Osteocyte (in vitro differentiated cells): ENCODE results near the gene INSIG2. TPM values are rescaled to one million over a fixed set of nuclear protein-coding genes. Genes with fewer than 3 reads are reported as not detected.

Experiments
- DNase-seq: peaks from one replicate; pipeline ENCODE4 v3.0.0; 2021; ENCODE audit warnings: mixed read lengths; ENCODE audit not compliant: unreplicated experiment; ENCODE audit errors: extremely low spot score
- H3K27ac Mint-ChIP-seq: one replicate; pipeline ENCODE4 v1.8.0; 2021; ENCODE audit warnings: mild to moderate bottlenecking, mixed read lengths; ENCODE audit not compliant: unreplicated experiment
- H3K27me3 Mint-ChIP-seq: one replicate; pipeline ENCODE4 v1.8.0; 2021; ENCODE audit warnings: mixed read lengths; ENCODE audit not compliant: unreplicated experiment
- H3K36me3 Mint-ChIP-seq: one replicate; pipeline ENCODE4 v1.8.0; 2021; ENCODE audit warnings: mixed read lengths; ENCODE audit not compliant: unreplicated experiment
- H3K4me1 Mint-ChIP-seq: one replicate; pipeline ENCODE4 v1.8.0; 2021; ENCODE audit warnings: mixed read lengths; ENCODE audit not compliant: unreplicated experiment
- H3K4me3 Mint-ChIP-seq: one replicate; pipeline ENCODE4 v1.8.0; 2021; ENCODE audit warnings: mild to moderate bottlenecking, moderate library complexity, mixed read lengths; ENCODE audit not compliant: unreplicated experiment
- H3K9me3 Mint-ChIP-seq: one replicate; pipeline ENCODE4 v1.8.0; 2021; ENCODE audit warnings: mixed read lengths; ENCODE audit not compliant: unreplicated experiment
- total RNA-seq: library from RNA; stranded (reverse); gene quantifications from 2 replicates; pipeline ENCODE4 v1.2.1, GENCODE V29; 2021
- TF ChIP-seq, protein P1 (sequence below): fragments of 200-600 bp; sonication (generic); IDR thresholded peaks from 2 replicates; pipeline ENCODE4 v1.5.0; 2021; ENCODE audit warnings: antibody characterized with exemption, mild to moderate bottlenecking, moderate library complexity

INSIG2 gene
- total RNA-seq, 1 donor from 2014 or later: 16.7 TPM

DNA sequence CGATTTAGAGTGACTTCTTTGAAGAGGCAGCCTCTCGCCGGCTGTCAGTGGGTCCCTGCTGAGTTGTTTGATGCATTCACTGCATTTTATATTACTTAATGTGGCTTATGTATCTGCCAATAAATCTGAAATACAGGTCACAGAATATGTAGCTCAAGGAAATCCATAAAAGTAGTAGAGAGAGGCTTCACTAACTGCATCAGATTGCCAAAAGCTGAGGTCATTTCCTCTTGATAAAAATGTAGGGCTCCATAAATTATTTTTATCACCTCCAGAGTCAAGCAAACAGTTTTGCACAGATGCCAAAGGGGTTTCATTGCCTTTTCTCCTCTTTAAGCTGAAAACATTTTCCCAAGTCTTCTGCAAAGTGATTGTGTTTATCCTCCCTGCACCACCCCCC, 37.9 kb upstream of the INSIG2 start:
- Mint-ChIP-seq H3K27ac (no peak overlapping the region), H3K9me3 (no peaks in the 10 kb centered on the region)
- no peak for DNase-seq

DNA sequence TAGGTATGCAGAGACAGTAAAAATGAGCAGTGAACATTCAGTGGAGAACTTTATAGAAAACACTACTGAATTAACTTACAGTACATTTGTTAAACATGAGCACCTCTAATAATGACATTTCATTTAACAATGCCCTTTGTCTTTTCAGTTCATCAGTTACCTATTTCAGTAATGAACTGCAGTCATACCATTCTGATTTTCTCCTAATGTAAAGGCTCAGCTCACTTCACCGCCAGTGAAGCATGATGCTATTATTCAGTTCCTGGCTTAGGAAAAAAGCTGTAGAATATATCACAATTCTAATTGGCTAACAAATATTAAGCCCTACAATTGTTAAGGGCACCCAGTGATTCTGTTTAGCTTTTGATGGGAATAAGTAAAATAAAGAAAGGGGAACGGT, 37.3 kb upstream of the INSIG2 start:
- no peaks in the 10 kb centered on the region for H3K4me1 Mint-ChIP-seq
- no peaks in the 10 kb centered on the region for H3K9me3 Mint-ChIP-seq
- no peak overlapping the region for H3K27ac Mint-ChIP-seq
- no peak overlapping the region for H3K4me3 Mint-ChIP-seq
- TF ChIP-seq, protein P1, sequence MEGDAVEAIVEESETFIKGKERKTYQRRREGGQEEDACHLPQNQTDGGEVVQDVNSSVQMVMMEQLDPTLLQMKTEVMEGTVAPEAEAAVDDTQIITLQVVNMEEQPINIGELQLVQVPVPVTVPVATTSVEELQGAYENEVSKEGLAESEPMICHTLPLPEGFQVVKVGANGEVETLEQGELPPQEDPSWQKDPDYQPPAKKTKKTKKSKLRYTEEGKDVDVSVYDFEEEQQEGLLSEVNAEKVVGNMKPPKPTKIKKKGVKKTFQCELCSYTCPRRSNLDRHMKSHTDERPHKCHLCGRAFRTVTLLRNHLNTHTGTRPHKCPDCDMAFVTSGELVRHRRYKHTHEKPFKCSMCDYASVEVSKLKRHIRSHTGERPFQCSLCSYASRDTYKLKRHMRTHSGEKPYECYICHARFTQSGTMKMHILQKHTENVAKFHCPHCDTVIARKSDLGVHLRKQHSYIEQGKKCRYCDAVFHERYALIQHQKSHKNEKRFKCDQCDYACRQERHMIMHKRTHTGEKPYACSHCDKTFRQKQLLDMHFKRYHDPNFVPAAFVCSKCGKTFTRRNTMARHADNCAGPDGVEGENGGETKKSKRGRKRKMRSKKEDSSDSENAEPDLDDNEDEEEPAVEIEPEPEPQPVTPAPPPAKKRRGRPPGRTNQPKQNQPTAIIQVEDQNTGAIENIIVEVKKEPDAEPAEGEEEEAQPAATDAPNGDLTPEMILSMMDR: no peak
- DNase-seq: no peak
- no peaks in the 10 kb centered on the region for H3K36me3 Mint-ChIP-seq
- peaks cover 77% of the 10 kb centered on the region for H3K27me3 Mint-ChIP-seq

More for the DNA sequence above, 37.9 kb upstream of the INSIG2 start:
- Mint-ChIP-seq H3K36me3 (no peaks in the 10 kb centered on the region), H3K4me1 (no peaks in the 10 kb centered on the region), H3K4me3 (no peak overlapping the region), H3K27me3 (peaks cover 72% of the 10 kb centered on the region)
- TF ChIP-seq, protein P1: no peak

DNA sequence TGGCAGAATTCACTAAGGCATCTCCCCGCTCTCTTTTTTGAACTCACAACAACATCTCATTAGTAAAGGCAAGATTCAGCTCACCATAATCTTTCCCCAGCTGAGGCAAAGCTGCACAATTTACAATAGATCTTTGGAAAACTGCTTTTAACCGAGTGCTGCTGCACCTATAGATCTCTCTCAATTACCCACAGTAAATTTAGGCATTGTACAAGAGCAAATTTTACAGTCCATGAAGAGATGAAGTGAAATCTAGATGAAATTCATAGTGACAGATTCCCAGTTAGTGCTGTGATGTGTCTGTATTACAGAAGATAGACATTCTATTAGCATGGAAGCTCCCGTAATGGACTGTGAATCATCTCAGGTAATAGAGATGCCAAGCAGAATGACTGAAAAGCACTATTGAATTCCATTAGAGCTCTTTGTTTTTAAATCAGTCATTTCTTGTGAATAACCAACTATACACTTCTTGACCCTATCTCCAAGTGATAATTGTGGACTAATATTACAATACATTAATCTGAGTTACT, 36.4 kb upstream of the INSIG2 start:
- no peaks in the 10 kb centered on the region for H3K4me1 Mint-ChIP-seq
- peaks cover 79% of the 10 kb centered on the region for H3K27me3 Mint-ChIP-seq
- TF ChIP-seq, protein P1: no peak
- H3K36me3 Mint-ChIP-seq: no peaks in the 10 kb centered on the region
- H3K9me3 Mint-ChIP-seq: no peaks in the 10 kb centered on the region
- no peak overlapping the region for H3K4me3 Mint-ChIP-seq
- DNase-seq: no peak
- no peak overlapping the region for H3K27ac Mint-ChIP-seq

DNA sequence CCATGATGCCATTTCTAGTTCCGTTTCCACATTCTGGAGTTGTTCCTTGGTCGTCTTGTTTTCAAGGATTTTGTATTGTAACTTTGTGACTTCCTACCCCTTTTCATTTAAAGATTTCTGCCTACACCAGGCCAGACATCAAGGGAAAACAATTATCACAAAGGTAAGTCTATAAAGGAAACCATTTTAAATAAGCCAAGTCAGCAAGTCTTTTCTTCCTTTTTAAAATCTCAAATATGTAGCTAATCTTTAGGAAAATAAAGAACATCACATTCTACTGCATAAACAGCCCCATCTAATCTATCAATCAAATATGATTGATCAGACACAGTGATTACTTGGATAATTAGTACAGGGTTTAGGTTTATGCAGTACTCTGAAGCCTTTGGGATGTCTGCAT, 35.8 kb upstream of the INSIG2 start:
- DNase-seq: no peak
- H3K4me1 Mint-ChIP-seq: no peaks in the 10 kb centered on the region
- H3K36me3 Mint-ChIP-seq: no peaks in the 10 kb centered on the region
- no peak overlapping the region for H3K27ac Mint-ChIP-seq
- TF ChIP-seq, protein P1: no peak
- no peaks in the 10 kb centered on the region for H3K9me3 Mint-ChIP-seq
- no peak overlapping the region for H3K4me3 Mint-ChIP-seq
- H3K27me3 Mint-ChIP-seq: peaks cover 74% of the 10 kb centered on the region

DNA sequence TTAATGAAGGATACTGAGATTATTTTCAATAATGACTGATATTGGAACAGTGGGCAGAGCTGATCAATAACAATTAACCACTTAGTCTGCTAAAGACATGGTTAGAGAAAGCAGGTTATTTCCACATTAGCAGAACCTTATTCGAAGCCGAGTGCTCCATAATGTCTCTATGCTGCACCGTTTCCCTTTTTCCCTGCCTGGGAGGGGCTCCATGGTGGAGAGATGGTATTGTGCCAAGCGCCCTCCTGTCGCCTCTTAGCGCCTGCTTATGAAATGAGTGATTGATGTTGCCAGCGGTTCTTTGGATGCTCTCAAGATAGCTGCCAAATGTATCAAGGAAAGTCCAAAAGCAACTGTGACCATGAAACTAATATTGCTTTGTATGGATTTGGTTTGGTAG, 34.6 kb upstream of the INSIG2 start:
- Mint-ChIP-seq H3K27me3 (peaks cover 63% of the 10 kb centered on the region), H3K4me3 (no peak overlapping the region)
- DNase-seq: no peak

More for the DNA sequence above, 34.6 kb upstream of the INSIG2 start:
- Mint-ChIP-seq H3K4me1 (no peaks in the 10 kb centered on the region), H3K36me3 (no peaks in the 10 kb centered on the region), H3K9me3 (no peaks in the 10 kb centered on the region), H3K27ac (no peak overlapping the region)
- TF ChIP-seq, protein P1: no peak
